IPS-20b (cell line): ENCODE results near the gene FZR1.

Experiments used
- H3K27ac ChIP-seq: one replicate; pipeline ENCODE4 v1.5.1; 2013; ENCODE audit warnings: low read length
- H3K27me3 ChIP-seq: 2 replicates; pipeline ENCODE4 v1.6.1; 2013; ENCODE audit warnings: mild to moderate bottlenecking, low read length, inconsistent platforms; ENCODE audit not compliant: insufficient read depth
- H3K36me3 ChIP-seq: 2 replicates; pipeline ENCODE4 v1.6.1; 2013; ENCODE audit warnings: low read depth, mild to moderate bottlenecking, inconsistent platforms, low read length, moderate library complexity; ENCODE audit not compliant: insufficient read depth
- H3K4me1 ChIP-seq: 2 replicates; pipeline ENCODE4 v1.6.1; 2013; ENCODE audit warnings: mild to moderate bottlenecking, control low read depth, inconsistent platforms, low read length, moderate library complexity; ENCODE audit not compliant: insufficient read depth
- H3K4me3 ChIP-seq: 2 replicates; pipeline ENCODE4 v1.5.1; 2013; ENCODE audit warnings: mild to moderate bottlenecking, low read length, inconsistent platforms
- H3K9ac ChIP-seq: 2 replicates; pipeline ENCODE4 v1.6.1; 2013; ENCODE audit warnings: low read depth, mild to moderate bottlenecking, inconsistent platforms, low read length, moderate library complexity
- H3K9me3 ChIP-seq: 2 replicates; pipeline ENCODE4 v1.6.1; 2013; ENCODE audit warnings: mild to moderate bottlenecking, low read depth, low read length, inconsistent platforms; ENCODE audit not compliant: insufficient read depth

FZR1 gene

GRCh38 chr19:3477506-3477905 is 28.6 kb upstream of the FZR1 start:
- Histone ChIP-seq H3K27me3 (peaks cover 26% of the 10 kb centered on the region), H3K4me1 (no peaks in the 10 kb centered on the region), H3K9ac (no peak overlapping the region), H3K4me3 (no peak overlapping the region), H3K9me3 (no peaks in the 10 kb centered on the region), H3K36me3 (no peaks in the 10 kb centered on the region), H3K27ac (no peak overlapping the region)

DNA sequence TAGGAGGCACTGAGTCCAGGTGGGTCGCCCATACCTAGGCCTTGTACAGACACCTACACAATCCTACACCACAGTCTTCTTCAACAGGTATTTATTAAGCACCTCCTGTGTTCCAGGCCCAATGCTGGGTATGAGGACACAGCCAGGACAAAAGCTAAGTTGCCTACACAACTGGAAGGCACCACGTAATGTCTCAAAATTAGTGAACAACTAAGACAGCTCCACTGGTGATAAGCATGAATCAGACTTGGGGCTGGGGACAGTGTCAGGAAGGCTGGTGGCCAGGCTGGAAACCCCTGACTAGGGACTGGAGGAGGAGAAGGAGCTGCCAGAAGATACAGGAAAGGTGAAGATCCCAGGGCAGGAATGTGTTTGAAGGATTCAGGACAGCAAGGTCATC is 28.2 kb upstream of the FZR1 start:
- Histone ChIP-seq H3K9ac (no peak overlapping the region), H3K36me3 (no peaks in the 10 kb centered on the region), H3K27ac (no peak overlapping the region), H3K27me3 (peaks cover 25% of the 10 kb centered on the region), H3K4me1 (no peaks in the 10 kb centered on the region), H3K4me3 (no peak overlapping the region), H3K9me3 (no peaks in the 10 kb centered on the region)

DNA sequence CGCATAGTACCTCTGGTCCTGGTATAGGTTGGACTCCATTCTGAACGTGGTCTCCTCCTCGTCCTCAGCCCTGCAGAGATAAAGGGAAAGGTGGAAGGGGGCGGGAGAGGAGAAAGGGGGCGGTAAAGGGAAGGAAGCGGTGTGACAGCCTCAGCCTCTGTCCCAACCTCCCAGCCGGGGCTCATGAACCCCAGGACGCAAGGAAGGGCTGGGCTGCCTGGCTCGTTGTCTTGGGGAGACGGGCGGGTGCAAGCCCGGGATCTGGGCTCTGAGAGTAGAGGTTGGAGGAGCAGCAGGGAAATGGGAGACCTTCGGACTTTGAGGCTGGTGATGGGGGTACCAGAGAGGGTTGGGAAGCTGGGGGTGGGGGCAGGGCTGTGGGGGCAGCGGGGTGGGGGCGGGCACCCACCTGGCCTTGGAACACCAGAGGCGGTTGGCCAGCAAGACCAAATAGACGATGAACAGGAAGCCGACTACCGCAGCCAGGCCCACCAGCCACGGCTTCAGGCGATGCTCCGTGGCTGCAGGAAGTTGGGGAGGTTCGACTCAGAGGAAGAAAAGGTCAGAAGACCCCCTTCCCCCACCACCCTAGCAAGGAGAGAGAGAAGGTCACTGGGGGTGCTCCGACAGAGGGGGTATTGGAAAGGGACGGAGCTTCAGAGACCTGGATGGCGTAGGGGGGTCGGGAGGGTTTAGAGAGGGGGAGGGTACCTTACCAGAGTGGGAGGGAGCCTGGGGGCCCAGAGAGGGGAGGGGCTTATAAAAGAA is 27.5 kb upstream of the FZR1 start:
- no peaks in the 10 kb centered on the region for H3K9me3 ChIP-seq
- no peaks in the 10 kb centered on the region for H3K36me3 ChIP-seq
- peaks cover 25% of the 10 kb centered on the region for H3K27me3 ChIP-seq
- peak overlapping the region; percentile 45; the same call in 1 of the 2 replicates for H3K4me3 ChIP-seq
- no peak overlapping the region for H3K9ac ChIP-seq
- no peak overlapping the region for H3K27ac ChIP-seq
- H3K4me1 ChIP-seq = no peaks in the 10 kb centered on the region

DNA sequence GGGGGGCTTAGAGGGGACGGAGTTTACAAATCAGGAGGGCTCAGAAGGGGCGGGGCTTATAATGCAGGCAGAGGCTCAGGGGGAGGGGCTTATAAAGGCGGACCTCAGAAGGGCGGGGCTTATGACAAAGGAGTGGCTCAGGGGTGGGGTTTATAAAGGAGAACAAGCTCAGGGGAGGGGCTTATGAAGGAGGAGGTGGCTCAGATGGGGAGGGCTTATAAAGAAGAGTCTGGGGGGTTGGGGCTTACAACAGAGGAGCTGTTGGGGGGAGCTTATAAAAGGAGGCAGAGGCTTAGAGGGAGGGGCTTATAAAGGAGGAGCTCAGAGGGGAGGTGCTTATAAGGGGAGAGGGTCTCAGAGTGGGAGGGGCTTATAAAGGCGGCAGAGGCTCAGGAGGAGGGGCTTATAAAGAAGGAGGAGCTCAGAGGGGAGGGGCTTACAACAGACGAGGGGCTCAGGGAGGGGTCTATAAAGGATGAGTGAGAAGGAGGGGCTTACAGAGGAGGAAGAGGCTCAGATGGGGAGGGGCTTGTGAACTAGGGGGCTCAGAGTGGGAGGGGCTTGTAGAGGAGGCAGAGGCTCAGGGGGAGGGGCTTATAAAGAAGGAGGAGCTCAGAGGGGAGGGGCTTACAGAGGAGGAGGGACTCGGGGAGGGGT is 26.8 kb upstream of the FZR1 start:
- no peaks in the 10 kb centered on the region for H3K36me3 ChIP-seq
- H3K4me1 ChIP-seq = no peaks in the 10 kb centered on the region
- H3K9ac ChIP-seq = no peak overlapping the region
- H3K4me3 ChIP-seq = peak overlapping the region; percentile 45; the same call in 1 of the 2 replicates
- no peak overlapping the region for H3K27ac ChIP-seq
- H3K9me3 ChIP-seq = no peaks in the 10 kb centered on the region
- H3K27me3 ChIP-seq = peaks cover 25% of the 10 kb centered on the region

DNA sequence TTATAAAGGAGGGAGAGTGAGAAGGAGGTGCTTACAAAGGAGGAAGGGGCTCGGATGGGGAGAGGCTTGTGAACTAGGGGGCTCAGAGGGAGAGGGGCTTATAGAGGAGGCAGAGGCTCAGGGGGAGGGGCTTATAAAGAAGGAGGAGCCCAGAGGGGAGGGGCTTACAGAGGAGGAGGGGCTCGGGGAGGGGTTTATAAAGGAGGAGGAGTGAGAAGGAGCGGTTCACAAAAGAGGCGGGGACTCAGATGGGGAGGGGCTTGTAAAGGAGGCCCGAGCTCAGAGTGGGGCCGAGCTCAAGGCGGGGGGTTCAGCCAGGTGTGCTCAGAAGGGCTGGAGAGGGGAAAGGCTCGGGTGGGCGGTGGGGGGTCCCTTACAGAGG is 26.3 kb upstream of the FZR1 start:
- Histone ChIP-seq H3K36me3 (no peaks in the 10 kb centered on the region), H3K9ac (no peak overlapping the region), H3K4me3 (no peak overlapping the region), H3K9me3 (no peaks in the 10 kb centered on the region), H3K27me3 (peaks cover 25% of the 10 kb centered on the region), H3K27ac (no peak overlapping the region), H3K4me1 (no peaks in the 10 kb centered on the region)

DNA sequence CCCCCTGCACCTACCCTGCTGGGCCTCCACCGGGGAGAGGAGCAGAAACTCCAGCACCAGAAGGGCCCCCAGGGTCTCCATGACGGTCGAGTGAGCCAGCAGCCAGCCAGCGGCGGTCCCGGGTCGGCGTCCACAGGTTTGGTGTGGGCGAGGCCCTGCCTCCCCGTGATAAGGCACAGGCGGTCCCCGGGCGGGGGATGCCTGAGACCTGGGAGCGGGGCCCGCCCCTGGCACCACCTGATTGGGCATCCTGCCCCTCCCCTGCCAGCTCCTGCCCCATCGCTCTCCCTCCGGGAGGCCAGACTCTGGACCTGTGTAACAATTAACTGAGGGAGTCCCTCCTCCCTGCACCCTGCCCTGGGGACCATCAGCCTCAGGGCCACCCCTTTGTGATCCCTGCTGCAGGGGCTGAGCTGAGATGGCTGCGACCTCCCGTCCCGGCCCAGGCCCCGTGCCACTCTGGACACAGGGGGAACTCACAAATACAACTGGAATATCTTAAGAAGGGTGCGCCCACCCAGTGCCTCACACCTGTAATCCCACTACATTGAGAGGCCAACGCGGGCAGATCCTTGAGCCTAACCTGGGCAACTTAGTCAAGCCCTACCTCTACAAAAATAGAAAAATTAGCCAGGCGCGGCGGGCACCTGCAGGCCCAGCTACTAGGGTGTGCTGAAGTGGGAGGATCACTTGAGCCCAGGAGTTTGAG is 25.6 kb upstream of the FZR1 start, which contains the start of gene SMIM24:
Gene SMIM24 (minus strand): TSS at position 143 of the 709 bp plus-strand sequence. CDS start 62 bp downstream, at position 81.
- Histone ChIP-seq H3K4me1 (no peaks in the 10 kb centered on the region), H3K27me3 (peaks cover 19% of the 10 kb centered on the region), H3K9ac (no peak within 1 kb of the TSS)

GRCh38 chr19:3481241-3482090 is 24.6 kb upstream of the FZR1 start:
- H3K9ac ChIP-seq = no peak overlapping the region
- peaks cover 10% of the 10 kb centered on the region for H3K27me3 ChIP-seq
- no peaks in the 10 kb centered on the region for H3K4me1 ChIP-seq
- no peaks in the 10 kb centered on the region for H3K36me3 ChIP-seq
- H3K9me3 ChIP-seq = no peaks in the 10 kb centered on the region
- H3K4me3 ChIP-seq = no peak overlapping the region
- no peak overlapping the region for H3K27ac ChIP-seq

More for the DNA sequence above, 25.6 kb upstream of the FZR1 start, which contains the start of gene SMIM24:
- H3K36me3 ChIP-seq = no peaks in the 10 kb centered on the region
- no peaks in the 10 kb centered on the region for H3K9me3 ChIP-seq
- no peak within 1 kb of the TSS for H3K4me3 ChIP-seq
- H3K27ac ChIP-seq = no peak within 1 kb of the TSS

DNA sequence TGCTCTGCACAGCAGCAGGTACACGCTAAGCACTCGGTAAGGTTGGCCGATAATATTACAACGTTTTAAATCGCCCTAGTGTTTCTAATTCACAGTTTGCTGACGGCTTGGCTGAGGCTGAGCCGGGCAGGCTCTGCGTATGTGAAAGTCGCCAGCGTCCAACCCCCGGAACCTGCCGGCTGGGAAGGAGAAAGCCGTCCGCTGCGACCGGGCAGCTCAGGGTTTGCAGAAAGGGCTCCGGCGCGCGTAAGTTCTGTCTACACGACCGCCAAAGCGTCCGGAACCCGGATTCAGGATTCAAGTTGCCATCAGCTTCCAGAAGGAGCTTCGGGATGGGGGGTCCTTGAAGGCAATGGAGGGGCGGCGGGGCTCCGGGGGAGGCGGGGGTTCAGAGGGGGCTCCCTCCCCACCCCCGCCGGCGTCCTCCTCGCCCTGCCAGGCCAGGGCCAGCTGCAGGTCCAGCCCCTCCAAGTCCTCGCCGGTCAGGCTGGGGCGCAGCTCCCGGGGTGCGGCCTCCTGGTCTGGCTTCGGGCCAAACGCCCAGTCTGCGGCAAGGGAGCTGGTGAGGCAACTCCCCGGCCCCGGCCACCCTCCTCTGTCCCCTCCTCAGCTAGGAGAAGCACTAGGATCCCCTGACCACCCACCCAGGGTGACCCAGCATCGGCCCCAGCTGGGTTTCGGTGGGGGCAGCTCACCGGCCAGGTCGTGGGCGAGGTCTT is 23.4 kb upstream of the FZR1 start:
- no peaks in the 10 kb centered on the region for H3K36me3 ChIP-seq
- no peak overlapping the region for H3K9ac ChIP-seq
- no peaks in the 10 kb centered on the region for H3K4me1 ChIP-seq
- no peaks in the 10 kb centered on the region for H3K9me3 ChIP-seq
- no peak overlapping the region for H3K4me3 ChIP-seq
- H3K27ac ChIP-seq = no peak overlapping the region
- H3K27me3 ChIP-seq = peaks cover 8% of the 10 kb centered on the region

- Histone ChIP-seq H3K36me3 (no peaks in the 10 kb centered on the region), H3K9ac (no peak within 1 kb of the TSS), H3K9me3 (no peaks in the 10 kb centered on the region), H3K4me3 (no peak within 1 kb of the TSS), H3K27me3 (peaks cover 3% of the 10 kb centered on the region), H3K27ac (no peak within 1 kb of the TSS), H3K4me1 (no peaks in the 10 kb centered on the region)
Measured at GRCh38 chr19:3483226-3483628, 22.9 kb upstream of the FZR1 start, which contains the start of gene SMIM44. Gene SMIM44 (minus strand): TSS chr19:3483441. CDS start chr19:3483403, 38 bp downstream.

DNA sequence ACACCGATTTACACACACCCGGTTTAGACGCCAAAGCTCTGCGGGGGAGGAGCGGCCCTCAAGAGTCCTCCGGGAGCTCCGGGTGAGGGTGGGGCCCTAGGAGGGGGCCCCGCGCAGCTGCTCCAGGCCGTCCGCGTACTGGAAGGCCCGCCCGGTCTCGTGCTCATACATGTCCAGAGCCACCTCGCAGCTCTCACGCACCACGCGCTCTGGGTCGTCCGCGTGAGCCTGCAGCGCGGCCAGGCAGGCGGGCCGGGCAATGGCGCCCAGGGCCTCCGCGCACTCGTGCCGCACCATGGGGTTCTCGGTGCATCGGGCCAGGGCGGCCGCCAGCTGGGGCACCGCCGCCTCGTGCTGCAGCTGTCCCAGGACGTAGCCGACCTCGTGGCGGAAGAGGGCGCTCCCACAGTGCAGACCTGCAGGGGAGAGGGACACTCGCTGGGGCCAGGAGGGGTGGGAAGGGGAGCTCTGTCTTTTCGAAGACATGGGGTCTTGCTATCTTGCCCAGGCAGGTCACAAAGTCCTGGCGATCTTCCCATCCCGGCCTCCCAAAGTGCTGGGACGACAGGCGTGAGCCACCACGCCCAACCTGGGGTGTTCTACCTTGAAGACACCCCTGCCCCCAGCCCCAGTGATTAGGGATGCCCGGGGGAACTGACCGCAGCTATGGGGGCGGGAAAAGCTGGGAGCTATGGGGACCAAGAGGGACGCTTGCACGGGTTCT is 14.6 kb upstream of the FZR1 start:
- H3K4me1 ChIP-seq = no peaks in the 10 kb centered on the region
- H3K27ac ChIP-seq = no peak overlapping the region
- no peaks in the 10 kb centered on the region for H3K27me3 ChIP-seq
- H3K4me3 ChIP-seq = no peak overlapping the region
- H3K9ac ChIP-seq = no peak overlapping the region
- H3K9me3 ChIP-seq = no peaks in the 10 kb centered on the region
- H3K36me3 ChIP-seq = peaks cover 35% of the 10 kb centered on the region; the same call in 1 of the 2 replicates
